ENCODE data around the gene IMMT.

DNA sequence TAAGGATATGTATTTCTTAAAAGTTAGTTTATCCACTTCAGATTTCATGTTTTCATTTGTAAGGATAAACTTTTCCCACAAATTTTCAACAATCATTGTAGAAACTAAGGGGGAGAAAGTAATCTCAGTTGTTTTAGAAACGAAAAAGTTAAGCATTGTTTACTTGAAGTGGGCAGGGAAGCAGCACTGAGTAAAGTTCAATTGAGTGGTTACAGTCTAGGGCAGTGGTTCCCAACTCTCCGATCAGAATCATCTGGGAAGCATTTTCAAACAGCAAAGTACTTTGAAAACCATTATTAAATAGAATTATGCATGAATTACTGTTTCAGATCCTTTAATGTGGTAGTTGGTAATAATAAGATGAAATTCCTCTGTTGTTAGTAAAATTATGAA is 16.5 kb upstream of the IMMT start:
- TF ChIP-seq, protein P1, sequence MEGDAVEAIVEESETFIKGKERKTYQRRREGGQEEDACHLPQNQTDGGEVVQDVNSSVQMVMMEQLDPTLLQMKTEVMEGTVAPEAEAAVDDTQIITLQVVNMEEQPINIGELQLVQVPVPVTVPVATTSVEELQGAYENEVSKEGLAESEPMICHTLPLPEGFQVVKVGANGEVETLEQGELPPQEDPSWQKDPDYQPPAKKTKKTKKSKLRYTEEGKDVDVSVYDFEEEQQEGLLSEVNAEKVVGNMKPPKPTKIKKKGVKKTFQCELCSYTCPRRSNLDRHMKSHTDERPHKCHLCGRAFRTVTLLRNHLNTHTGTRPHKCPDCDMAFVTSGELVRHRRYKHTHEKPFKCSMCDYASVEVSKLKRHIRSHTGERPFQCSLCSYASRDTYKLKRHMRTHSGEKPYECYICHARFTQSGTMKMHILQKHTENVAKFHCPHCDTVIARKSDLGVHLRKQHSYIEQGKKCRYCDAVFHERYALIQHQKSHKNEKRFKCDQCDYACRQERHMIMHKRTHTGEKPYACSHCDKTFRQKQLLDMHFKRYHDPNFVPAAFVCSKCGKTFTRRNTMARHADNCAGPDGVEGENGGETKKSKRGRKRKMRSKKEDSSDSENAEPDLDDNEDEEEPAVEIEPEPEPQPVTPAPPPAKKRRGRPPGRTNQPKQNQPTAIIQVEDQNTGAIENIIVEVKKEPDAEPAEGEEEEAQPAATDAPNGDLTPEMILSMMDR (conservative IDR thresholded peaks at IDR 0.05; ENCODE audit: low read depth, low read length): no peak
- TF ChIP-seq EZH2 (IDR thresholded peaks at IDR 0.05; ENCODE audit: low read length, unreplicated experiment): no peak
- no peak for TF ChIP-seq EZH2phosphoT487 (IDR thresholded peaks at IDR 0.05; ENCODE audit: borderline replicate concordance, low read length)

Measured in PC-3 (cell line).